HTR-8/SVneo (cell line): ENCODE results near the gene CNPY1.

Experiments used
- DNase-seq: peaks from one replicate; pipeline ENCODE4 v3.0.0; 2011; ENCODE audit warnings: low spot score, mixed read lengths; ENCODE audit not compliant: insufficient read length
- FAIRE-seq: peaks from 2 replicates; lab custom pipeline; 2011; peaks lifted over from hg19 to GRCh38; lab: Jason Lieb, UNC

The CNPY1 gene

DNA sequence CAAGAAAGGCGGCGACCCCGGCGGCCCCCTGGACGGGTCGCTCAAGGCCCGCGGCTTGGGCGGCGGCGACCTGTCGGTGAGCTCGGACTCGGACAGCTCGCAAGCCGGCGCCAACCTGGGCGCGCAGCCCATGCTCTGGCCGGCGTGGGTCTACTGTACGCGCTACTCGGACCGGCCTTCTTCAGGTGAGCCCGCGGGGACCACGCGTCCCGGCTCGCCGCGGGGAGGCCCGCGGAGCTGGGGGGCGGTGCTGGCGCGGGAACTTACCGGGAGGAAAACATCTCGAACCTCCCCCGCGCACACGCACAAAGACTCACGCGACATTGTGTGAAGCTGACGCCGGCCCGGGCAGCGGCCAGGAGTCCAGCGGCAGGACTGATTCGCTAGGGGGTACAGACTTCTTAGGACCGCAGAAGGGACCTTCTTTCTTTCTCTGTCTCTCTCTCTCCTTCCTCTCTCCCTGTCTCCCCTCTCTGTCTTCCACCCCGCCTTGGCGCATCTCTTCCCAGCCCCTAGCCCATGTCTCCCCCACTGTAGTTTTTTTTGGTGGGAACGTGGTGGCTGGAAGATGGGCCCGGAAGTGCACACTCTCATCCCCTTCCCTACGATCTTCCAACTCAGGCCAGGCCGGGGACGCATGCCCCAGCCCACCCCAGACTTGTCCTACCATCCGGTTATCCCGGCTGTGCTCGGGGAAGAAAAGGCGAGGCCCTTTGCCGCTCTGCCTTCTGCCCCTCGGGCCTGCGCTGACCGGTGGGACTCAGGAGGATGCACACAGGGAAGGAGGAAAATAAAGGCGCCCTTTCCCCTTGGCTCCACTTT is 87.3 kb downstream of the CNPY1 start:
- DNase-seq (no peak), FAIRE-seq (no peak)

DNA sequence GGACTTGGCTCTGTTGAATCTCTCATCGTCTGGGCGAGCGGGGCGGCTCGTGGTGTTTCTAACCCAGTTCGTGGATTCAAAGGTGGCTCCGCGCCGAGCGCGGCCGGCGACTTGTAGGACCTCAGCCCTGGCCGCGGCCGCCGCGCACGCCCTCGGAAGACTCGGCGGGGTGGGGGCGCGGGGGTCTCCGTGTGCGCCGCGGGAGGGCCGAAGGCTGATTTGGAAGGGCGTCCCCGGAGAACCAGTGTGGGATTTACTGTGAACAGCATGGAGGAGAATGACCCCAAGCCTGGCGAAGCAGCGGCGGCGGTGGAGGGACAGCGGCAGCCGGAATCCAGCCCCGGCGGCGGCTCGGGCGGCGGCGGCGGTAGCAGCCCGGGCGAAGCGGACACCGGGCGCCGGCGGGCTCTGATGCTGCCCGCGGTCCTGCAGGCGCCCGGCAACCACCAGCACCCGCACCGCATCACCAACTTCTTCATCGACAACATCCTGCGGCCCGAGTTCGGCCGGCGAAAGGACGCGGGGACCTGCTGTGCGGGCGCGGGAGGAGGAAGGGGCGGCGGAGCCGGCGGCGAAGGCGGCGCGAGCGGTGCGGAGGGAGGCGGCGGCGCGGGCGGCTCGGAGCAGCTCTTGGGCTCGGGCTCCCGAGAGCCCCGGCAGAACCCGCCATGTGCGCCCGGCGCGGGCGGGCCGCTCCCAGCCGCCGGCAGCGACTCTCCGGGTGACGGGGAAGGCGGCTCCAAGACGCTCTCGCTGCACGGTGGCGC is 88.1 kb downstream of the CNPY1 start, which contains the start of gene EN2:
Gene EN2, plus strand, starts transcription at position 19 of the 767 bp plus-strand sequence. Its CDS starts 249 bp downstream, at position 268.
- no peak for FAIRE-seq
- no peak for DNase-seq

DNA sequence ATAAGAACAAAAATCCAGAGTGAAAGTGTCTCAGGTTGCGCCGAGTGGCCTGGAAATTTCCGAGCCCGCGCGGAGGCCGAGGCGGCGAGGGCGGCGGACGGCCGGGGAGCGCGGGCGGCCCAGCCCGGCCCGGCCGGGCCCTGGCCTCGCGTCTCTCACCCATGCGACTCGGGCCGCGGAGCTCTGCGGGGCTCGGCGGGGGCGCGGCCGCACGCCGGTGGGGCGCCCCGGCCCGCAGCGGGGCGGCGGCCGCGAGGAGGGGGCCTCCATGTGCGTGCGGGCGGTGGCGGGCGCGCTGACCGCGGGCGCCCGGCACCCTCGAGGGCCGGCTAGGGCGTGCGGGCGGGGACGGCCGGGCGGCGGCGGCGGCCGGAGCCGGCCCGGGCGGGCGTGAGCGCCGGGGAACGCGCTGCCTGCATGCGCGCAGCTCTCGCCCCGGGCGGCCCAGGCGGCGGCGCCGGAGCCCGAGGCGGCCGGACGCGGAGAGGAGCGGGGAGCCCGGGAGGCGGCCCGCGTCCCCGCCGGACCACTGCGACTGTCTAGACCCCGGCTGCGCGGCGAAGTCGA is 88.7 kb downstream of the CNPY1 start:
- no peak for DNase-seq
- no peak for FAIRE-seq

DNA sequence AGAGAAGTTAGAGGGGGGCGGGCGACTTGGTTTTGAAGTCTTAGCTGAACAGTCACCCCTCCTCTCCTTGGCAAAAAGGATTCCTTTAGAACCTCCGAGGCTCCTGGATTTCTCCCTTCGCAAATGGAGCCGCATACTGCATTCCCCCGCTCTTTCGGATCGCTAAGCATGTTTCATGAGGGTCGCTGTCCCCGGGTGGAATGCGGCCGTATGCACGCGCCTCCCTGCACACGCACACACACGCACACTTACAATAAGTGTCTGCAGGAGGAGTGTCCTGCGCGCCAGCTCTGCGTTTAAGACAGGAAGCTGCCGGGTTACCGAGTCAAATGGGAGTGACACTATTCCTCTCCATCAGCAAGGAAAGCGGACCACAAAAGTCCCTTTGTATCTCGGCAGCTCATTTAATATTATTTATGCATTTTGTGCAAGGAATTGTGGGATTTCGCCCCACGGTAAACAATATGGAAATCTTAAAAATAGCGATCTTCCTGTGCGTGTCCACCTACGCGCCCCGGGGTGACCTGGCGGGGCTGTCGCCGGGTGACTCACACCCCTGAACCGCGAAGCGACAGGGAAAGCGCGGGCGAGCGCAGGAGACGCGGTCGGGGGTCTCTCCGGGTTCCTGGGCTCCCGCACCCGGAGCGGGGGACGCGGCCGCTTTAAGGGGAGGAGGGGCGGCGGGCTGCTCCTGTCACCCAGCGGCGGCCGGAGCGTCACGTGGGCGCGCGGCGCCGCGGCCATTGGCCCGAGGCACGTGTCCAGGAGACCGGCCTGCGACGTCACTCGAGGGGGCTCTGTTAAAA is 89.4 kb downstream of the CNPY1 start:
- FAIRE-seq (no peak), DNase-seq (no peak)

DNA sequence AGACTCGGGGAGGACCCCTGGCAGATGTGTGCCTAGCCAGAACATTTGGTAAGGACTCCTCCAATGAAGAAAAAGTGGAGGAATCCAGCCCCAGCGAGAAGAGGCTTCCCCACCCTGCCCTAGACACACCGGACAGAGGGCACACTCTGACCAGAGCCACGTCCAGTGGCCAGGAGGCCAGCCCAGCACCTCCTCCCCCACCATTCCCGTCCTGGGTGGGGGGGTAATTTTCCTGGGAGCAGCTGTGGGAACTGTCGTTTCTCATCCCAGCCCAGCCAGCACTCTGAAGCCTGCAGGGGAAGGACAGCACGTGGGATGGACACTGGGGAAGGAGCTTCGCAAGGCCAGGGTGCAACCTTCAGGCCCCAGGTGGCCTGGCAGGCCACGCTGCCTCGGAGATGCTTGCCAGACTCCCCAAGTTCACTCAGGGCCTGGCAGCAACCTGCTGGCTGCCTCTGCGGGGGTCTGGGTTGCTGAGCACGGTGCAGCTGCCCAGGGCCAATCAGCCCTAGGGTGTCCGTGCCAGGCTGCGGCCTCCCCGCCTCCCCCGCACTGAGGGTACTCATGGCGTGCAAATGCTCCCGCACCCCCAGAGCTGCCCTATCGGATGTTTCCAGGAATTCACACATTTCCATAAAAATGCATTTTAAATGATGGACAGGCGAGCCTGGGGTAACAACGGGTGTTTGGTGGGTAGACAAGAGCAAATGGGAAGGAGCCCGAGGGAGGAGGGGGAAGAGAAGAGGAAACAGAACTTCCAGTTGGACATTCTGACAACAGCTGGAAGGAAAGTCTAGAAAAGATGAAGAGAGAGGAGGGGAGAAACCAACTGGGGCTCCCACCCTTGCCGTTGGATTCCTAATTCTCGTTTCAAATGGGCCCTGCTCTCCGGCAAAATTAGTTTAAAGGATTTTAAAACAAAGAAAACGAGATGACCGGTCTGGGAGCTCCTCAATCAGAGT is 90.3 kb downstream of the CNPY1 start:
- DNase-seq (no peak), FAIRE-seq (no peak)

DNA sequence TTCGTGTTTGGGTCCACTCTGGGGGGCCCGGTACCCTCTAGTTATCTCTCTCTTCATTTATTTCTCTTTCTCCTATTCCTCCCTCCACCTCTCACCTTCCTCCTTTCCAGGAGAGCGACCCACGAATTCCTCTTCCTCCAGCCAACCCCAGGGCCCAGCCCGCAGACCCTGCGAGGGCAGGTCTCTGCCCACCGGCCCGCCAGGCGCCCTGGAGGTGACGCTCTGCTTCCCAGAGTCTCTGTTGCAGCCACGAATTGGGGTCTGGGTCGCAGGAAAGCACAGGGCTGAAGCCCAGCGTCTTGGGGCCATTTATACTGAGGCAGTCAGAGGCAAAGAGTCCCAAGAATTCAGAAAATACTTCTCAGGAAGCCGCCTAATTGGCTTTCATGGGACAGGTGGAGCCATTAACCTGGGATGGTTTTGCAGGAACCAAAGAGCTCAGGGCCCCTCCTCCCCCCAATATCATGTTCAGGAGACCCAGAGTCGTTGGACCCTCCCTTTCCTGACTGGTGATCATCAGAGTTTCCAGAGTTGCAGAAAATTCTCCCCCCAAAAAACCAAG is 91.1 kb downstream of the CNPY1 start:
- no peak for FAIRE-seq
- DNase-seq, result no peak

DNA sequence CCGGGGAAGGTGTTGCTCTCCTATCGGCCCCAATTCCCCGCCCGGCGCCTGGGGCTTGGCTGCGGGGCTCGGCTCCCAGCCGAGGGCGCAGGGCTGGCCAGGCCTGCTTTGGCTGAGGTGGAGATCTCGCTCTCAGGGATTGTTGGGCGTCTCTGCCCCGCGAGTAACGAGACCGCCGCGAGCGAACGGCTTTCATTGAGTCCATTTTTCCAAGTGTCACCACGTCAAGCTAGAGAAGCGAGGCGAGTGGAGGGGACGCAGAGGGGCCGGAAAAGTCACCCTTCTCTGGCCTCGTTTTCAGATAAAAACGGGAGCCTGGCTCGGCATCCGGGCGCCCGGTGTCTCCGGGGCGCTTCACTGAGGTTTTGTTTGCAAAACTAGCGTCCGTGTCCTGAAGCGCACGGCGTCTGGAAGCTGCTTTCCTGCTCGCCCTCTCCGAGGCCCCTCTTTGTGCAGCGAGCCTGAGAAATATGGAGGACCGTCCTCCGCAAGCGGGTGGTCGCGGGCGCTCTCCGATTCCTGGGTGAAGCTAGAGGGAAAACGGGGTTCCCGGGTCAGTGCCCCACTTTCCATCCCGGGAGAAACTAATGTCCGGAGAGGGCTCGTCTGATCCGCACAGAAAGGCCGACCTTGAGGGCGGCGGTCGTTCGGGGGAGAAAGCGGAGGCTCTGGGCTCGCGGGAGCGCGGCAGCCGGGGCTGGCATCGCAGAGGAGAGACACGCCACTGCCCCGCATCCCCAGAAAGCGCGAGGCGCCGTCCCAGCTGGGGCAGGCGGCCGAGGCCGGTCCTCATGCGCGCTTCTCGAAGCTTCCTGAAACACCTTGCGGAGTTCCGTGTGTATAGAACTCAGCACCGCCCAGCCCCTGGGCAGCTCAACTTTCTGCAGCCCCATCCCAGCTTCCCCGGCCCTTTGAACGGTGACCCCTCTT is 91.9 kb downstream of the CNPY1 start:
- DNase-seq, result no peak
- no peak for FAIRE-seq

DNA sequence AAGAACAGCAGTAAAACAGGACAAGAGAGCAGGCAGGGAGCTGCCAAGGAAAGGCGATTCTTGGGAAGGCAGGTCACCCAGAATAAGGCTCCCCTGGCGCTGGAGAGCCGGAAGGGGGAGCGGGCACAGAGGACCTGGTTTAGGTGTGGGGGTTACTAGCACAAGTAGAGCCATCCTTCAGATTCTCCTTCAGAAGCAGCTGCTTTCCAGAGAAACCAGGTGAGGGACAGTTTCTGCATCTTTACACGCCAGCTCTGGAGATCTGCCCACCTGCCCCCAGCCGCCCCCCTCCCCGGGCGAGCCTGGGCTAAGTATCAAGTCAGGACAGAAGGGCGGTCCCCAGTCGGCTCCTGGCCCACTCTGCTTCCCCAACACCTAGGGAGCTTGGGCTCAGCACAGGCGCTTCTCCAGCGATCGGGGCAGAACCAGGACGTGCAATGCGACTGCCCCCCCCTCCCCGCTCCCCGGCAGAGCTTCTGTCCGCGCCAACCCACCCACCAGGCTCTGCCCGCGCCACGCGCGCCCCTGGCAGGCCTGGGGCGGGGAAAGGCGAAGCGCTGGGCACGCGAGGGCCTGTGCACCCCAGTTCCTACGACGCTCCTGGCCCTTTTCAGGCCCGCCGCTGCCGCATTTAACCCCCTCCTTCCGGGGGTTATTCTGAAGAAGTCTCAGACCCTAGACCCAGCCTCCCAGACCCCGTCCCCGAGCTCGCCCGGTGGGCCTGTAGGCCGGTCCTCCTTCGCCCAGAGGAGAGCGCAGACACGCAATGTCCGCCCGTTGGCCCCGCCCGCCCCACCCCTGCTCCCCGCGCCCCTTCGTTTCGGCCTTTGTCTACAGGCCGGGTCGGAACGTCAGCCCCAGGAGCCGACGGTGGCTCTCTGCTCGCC is 92.8 kb downstream of the CNPY1 start:
- DNase-seq (no peak), FAIRE-seq (no peak)

DNA sequence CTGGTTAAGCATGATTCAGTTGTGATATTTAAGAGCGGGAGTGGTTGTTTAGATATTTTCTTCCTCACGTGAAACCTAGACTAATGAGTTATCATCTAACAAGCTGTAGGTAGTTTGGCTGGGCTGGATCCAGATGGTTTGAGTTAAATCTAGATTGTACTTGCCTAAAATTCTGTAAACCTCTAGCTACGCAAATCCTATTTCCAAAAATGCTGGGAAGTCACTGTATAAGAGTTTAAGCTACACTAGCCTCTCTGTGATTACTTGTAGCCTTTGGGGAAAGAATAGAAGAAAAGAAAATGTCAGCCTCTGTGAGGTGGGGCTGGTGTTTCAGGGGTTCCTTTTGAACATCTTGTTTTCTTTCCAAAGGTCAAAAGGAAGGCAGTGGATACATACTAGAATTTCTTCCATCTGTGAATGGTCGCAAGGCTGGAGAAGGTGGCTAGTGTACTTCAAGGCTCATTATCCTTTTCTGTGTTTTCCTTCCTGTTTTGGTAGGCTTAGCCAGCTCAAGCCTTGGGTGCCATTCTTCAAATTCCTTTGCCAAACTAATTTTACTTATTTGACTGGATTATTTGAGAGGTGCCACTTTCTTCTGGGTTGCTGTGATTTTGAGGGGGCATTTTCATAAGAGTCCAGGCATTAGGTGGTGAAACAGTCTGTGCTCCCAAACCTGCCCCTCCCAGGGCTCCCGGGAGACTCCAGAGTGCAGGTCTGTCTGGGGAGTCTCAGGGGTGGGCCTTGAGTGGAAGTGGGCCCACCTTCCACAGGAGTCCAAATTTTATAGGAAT is 93.7 kb downstream of the CNPY1 start:
- DNase-seq (no peak), FAIRE-seq (no peak)

DNA sequence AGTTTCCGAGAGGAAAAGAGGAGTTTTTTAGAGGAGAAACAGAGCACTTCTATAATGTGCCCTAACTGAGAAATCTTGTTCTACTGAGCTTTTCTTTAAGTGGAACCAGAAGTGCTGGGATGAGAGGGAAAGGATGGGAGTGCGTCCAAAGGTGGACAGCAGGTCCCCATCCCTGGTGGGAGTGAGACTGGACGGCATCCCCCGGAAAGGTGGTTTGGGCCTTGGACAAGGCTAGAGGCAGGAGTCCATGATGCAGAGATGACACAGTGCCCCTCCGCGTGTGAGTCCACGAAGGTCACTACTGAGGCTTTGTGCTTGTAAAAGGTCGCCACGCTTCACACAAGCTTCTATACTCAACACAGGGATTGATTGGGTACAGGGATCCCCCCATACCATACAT is 94.5 kb downstream of the CNPY1 start:
- DNase-seq (no peak), FAIRE-seq (no peak)
